ENCODE measurements around the gene ZNF335. TPM values are rescaled to one million over a fixed set of nuclear protein-coding genes. Genes with fewer than 3 reads are reported as not detected.

The ZNF335 gene
- total and polyA plus RNA-seq, 2 of the 8 experiments (the other 6 are each of a cell fraction or from before 2014, with no cell fraction given): 12.4 to 14.6 TPM

- TF ChIP-seq MAX (IDR thresholded peaks at IDR 0.05): no peak
- TF ChIP-seq EP300 (IDR thresholded peaks at IDR 0.05; ENCODE audit: borderline replicate concordance in 1 of 2, low read depth in 2 of 2, low read length in 2 of 2): no peak
- no peak for TF ChIP-seq CHD2 (IDR thresholded peaks at IDR 0.05; ENCODE audit: low read length)
- TF ChIP-seq TAF1 (IDR thresholded peaks at IDR 0.05; ENCODE audit: low read depth, low read length): no peak
Measured at GRCh38 chr20:46000262-46000996, 28.4 kb upstream of the ZNF335 start (continued).

Measured in H1 (cell line).